ENCODE results near the gene KLC1. TPM values are rescaled to one million over a fixed set of nuclear protein-coding genes. Genes with fewer than 3 reads are reported as not detected.
A peak's percentile ranks its signal among the peaks of the same experiment; 100 is the strongest.

The KLC1 gene
- total and polyA plus RNA-seq, 10 of the 15 experiments (the other 5 are each of a cell fraction or from before 2014, with no cell fraction given): 5.5 to 137 (median 76.1) TPM

DNA sequence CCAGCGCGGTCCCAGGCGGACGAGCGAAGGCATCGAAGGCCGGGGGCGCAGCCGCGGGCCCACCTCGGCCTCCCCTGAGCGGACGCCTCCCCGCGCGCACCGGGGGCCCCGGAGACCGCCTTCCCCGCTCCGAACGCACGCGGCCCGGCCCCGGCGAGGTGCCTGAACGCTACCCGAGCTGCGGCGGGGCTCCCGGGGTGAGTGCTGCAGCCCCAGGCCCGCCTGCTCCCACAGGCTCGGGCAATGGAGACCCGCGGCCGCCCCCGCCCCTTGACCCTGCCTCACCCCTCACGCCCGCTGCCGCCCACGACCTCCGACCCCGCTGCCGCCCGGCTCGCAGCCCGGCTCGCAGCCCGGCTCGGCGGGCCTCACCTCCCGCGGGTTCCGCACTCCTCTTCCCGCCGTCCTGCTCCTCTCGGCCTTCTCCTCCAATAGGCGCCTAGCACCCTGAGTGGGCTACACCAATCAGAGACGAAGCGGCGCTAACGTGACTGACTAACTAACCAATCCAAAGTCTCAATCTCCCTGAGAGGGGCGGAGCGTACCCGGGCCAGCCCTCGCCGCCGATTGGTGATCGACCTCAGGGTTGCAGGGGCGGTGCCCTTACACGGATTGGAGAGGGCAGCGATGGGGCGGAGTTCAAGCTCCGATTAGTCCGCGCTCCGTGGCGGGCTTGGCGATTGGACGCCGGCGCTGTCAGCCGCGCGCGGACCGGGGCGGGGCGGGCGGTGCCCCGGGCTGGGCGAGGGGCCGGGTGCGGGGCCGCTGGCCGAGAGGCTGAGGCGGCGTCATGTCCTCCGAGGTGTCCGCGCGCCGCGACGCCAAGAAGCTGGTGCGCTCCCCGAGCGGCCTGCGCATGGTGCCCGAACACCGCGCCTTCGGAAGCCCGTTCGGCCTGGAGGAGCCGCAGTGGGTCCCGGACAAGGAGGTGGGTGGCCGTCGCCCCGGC lies 86.3 kb downstream of the KLC1 start, which contains the start of the genes XRCC3 and ZFYVE21 (continued):
- TF ChIP-seq, protein P1, sequence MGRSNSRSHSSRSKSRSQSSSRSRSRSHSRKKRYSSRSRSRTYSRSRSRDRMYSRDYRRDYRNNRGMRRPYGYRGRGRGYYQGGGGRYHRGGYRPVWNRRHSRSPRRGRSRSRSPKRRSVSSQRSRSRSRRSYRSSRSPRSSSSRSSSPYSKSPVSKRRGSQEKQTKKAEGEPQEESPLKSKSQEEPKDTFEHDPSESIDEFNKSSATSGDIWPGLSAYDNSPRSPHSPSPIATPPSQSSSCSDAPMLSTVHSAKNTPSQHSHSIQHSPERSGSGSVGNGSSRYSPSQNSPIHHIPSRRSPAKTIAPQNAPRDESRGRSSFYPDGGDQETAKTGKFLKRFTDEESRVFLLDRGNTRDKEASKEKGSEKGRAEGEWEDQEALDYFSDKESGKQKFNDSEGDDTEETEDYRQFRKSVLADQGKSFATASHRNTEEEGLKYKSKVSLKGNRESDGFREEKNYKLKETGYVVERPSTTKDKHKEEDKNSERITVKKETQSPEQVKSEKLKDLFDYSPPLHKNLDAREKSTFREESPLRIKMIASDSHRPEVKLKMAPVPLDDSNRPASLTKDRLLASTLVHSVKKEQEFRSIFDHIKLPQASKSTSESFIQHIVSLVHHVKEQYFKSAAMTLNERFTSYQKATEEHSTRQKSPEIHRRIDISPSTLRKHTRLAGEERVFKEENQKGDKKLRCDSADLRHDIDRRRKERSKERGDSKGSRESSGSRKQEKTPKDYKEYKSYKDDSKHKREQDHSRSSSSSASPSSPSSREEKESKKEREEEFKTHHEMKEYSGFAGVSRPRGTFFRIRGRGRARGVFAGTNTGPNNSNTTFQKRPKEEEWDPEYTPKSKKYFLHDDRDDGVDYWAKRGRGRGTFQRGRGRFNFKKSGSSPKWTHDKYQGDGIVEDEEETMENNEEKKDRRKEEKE (IDR thresholded peaks at IDR 0.05): 0 out of 2 replicates have a peak, but pooled peaks have one; percentile 29
- TF ChIP-seq, protein P2, sequence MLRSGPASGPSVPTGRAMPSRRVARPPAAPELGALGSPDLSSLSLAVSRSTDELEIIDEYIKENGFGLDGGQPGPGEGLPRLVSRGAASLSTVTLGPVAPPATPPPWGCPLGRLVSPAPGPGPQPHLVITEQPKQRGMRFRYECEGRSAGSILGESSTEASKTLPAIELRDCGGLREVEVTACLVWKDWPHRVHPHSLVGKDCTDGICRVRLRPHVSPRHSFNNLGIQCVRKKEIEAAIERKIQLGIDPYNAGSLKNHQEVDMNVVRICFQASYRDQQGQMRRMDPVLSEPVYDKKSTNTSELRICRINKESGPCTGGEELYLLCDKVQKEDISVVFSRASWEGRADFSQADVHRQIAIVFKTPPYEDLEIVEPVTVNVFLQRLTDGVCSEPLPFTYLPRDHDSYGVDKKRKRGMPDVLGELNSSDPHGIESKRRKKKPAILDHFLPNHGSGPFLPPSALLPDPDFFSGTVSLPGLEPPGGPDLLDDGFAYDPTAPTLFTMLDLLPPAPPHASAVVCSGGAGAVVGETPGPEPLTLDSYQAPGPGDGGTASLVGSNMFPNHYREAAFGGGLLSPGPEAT (IDR thresholded peaks at IDR 0.05; ENCODE audit: low read depth): no peak
- TF ChIP-seq NFIC (IDR thresholded peaks at IDR 0.05; ENCODE audit: low read depth, low read length) (no peak), PAX8 (IDR thresholded peaks at IDR 0.05) (no peak), NR2C1 (IDR thresholded peaks at IDR 0.05) (peak; percentile 74), ASH2L (IDR thresholded peaks at IDR 0.05; ENCODE audit: borderline replicate concordance, low read depth) (no peak), MYC (IDR thresholded peaks at IDR 0.05; ENCODE audit: insufficient read depth, insufficient read length, insufficient replicate concordance, low read length, severe bottlenecking) (peak; percentile 26), MXI1 (IDR thresholded peaks at IDR 0.05; ENCODE audit: low read depth, low read length) (no peak; the same call in 1 of the 2 replicates), ZZZ3 (IDR thresholded peaks at IDR 0.05; ENCODE audit: control insufficient read depth, insufficient read length, low read depth) (no peak), ZSCAN29 (IDR thresholded peaks at IDR 0.05) (0 out of 2 replicates have a peak, but pooled peaks have one; percentile 23), CHD1 (IDR thresholded peaks at IDR 0.05; ENCODE audit: low read depth, low read length) (no peak), NRF1 (conservative IDR thresholded peaks at IDR 0.05; ENCODE audit: low read depth, low read length) (no peak; the same call in 1 of the 2 replicates), EED (IDR thresholded peaks at IDR 0.05; ENCODE audit: low read depth) (no peak), KLF5 (IDR thresholded peaks at IDR 0.05; ENCODE audit: partially characterized antibody) (peak; percentile 90), CBX3 (IDR thresholded peaks at IDR 0.05; ENCODE audit: borderline replicate concordance, low read depth) (no peak), RAD21 (IDR thresholded peaks at IDR 0.05; ENCODE audit: insufficient read depth, low read depth, low read length) (no peak), SMAD1 (IDR thresholded peaks at IDR 0.05; ENCODE audit: low read depth, partially characterized antibody) (no peak)
- TF ChIP-seq, protein P3, sequence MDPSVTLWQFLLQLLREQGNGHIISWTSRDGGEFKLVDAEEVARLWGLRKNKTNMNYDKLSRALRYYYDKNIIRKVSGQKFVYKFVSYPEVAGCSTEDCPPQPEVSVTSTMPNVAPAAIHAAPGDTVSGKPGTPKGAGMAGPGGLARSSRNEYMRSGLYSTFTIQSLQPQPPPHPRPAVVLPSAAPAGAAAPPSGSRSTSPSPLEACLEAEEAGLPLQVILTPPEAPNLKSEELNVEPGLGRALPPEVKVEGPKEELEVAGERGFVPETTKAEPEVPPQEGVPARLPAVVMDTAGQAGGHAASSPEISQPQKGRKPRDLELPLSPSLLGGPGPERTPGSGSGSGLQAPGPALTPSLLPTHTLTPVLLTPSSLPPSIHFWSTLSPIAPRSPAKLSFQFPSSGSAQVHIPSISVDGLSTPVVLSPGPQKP (IDR thresholded peaks at IDR 0.05; ENCODE audit: low read depth, low read length): no peak
- TF ChIP-seq, protein P4, sequence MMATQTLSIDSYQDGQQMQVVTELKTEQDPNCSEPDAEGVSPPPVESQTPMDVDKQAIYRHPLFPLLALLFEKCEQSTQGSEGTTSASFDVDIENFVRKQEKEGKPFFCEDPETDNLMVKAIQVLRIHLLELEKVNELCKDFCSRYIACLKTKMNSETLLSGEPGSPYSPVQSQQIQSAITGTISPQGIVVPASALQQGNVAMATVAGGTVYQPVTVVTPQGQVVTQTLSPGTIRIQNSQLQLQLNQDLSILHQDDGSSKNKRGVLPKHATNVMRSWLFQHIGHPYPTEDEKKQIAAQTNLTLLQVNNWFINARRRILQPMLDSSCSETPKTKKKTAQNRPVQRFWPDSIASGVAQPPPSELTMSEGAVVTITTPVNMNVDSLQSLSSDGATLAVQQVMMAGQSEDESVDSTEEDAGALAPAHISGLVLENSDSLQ (IDR thresholded peaks at IDR 0.05): peak; percentile 99
- TF ChIP-seq, protein P5, sequence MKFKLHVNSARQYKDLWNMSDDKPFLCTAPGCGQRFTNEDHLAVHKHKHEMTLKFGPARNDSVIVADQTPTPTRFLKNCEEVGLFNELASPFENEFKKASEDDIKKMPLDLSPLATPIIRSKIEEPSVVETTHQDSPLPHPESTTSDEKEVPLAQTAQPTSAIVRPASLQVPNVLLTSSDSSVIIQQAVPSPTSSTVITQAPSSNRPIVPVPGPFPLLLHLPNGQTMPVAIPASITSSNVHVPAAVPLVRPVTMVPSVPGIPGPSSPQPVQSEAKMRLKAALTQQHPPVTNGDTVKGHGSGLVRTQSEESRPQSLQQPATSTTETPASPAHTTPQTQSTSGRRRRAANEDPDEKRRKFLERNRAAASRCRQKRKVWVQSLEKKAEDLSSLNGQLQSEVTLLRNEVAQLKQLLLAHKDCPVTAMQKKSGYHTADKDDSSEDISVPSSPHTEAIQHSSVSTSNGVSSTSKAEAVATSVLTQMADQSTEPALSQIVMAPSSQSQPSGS (IDR thresholded peaks at IDR 0.05; ENCODE audit: low read length): no peak

Measured in GM12878 (cell line).